ENCODE measurements around the gene PPARG.
A peak's percentile ranks its signal among the peaks of the same experiment; 100 is the strongest.

Gene PPARG

DNA sequence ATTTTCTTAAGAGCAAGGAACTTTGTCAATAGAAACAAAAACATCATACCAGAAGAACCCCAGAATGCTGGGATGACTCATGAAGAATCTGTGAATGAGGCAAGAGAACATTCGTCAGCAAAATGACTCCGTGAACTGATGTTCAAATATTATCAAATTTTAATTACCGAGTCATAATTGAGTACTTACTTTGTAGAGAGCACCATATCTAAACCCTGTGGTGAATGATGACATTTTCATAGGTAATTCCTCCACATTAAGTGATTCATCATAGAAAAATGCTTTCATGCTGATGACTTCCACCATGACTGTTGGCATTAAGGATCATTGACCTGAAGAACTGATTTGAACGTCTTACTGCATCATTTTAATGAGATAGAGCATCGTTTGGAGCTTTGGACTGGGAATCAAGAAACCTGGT is 56.3 kb downstream of the PPARG start:
- no peak for DNase-seq (ENCODE audit: low spot score)

DNA sequence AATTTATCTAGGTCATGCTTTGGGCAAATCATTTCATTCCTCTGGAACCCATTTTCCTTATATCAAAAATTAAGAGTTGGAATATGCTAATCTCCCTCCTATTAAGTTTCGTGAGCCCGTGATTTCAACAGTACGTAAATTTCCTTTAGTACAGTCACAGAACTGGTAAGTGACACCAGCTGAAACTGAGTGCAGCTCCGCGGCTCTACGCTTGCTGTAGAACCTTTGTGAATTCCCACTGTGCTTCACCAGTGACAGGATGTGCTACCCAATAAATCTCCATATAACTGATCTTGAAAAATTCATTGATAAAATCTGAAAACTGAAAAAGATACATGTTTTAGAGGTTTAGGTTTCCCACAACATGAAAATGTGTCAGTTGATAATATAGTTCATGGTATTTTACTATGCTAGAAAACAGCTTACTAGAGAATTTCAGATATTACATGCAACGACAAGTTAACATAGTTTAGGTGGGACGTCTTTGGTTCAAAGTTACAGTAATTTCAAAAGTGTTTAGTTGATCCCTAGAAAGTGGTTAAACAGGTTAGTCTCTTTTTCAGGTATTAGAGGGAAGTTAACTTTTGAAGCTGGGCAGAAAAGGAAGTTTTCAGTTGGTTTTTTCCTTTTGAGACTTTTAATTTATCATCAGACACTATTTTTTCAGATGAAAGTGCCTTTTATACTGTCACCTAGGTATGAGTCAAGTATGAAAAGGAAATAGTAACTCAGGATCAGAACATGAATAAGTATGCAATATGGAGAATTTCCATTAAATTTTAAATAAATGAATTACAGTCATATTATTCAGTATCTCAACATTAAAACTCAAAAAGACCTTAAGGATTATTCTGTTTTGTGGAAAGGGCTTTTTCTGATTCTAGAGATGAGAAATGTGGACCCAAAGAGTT is 57.0 kb downstream of the PPARG start:
- DNase-seq (ENCODE audit: low spot score): no peak

DNA sequence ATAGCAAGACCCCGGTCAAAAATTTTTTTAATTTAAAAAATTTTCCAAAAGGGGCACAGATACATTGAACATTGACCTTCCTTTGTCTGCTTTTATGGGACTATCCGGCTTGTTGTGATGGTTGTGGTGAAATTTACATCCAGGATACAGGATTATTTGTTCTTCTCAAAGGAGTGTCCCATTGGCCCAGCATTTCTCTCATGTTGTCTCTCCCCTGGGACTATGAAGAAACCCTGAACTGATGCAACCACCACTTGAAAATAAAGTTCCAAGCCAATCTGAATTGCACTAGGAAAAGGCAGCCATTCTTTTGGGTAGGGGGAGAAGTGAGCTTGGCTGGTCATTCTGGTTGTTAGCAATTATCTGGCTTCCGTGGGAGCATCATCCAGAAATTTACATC is 58.4 kb downstream of the PPARG start:
- DNase-seq (ENCODE audit: low spot score): no peak

DNA sequence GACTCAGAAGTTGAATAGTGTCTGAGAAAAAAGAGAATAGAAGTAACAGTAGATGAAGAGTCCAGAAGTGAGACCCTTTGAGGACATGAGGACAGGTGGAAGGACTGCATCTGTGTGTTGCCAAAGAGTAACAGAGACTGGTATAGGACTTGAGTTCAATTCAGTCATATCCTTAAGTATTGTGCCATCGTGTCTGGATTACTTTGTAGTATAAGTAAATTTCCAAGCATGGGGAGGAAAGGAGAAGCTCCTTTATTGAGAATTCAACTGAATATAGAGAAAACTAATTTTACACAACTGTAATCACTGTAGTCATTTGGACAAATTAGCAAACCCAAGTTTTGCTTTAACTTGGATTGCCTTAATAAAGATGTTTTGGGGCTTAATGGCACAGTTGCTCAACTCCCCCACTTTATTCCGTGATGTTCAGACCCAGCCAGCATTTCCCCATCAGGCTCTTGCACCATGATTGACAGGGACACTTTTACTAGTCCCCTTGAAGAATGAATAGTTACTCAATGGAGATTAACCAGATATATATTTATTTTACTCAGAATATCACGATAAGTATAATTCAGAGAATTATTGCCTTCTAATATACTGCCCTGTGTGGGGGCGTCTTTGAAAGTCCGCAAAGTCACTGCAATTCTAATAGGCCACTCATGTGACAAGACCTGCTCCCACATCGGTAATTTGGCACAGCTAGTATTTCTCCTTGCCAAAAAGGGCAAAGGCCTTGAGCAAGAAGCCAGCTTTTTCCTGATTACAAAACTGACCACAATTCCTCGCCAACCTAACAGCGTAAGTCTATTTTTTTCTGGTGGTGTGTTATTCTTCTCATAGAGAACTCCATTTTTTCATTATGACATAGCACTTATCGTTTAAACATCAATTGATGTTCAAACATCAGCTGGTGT is 61.3 kb downstream of the PPARG start:
- DNase-seq (ENCODE audit: low spot score): peak; percentile 5

DNA sequence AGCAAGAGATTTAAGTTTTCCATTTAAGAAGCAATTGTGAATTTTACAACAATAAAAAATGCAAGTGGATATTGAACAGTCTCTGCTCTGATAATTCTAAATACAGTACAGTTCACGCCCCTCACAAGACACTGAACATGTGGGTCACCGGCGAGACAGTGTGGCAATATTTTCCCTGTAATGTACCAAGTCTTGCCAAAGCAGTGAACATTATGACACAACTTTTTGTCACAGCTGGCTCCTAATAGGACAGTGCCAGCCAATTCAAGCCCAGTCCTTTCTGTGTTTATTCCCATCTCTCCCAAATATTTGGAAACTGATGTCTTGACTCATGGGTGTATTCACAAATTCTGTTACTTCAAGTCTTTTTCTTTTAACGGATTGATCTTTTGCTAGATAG is 62.3 kb downstream of the PPARG start:
- no peak for DNase-seq (ENCODE audit: low spot score)

DNA sequence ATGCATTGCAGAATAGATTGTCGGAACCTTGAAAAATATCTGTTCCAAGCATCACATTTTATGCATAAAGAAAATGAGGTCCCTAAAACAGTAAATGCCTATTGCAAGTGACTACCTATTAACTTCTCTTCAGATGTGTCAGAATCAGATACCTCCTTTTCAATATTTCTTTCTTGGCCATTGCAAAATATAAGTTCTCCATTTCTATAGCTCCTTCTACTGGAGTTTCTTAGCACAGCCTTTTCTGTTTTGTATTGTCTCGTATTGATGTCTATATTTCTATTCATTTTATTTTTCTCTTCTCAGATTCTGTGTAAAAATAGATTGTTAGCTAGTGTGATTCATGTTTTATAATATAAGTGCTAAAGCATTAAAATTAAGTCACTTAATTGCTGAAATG is 63.4 kb downstream of the PPARG start:
- no peak for DNase-seq (ENCODE audit: low spot score)

DNA sequence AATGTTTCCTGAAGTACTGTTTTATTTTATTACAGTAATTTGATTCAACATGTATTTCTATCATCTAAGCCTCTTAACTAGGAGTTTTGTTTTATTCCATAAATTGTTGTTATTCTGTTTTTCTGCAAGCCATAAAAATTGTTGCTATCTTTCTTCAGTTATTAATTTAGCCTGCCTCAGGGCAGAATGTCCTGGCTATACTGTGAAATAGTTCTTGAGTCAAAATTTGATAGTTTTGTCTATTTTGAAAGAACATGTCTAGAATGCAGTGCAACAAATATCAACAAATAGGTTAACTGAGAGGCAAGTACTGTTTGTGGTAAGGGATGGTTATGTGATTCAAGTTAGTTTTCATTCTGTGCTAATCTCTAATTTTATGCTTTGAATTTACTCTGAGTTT is 63.9 kb downstream of the PPARG start:
- no peak for DNase-seq (ENCODE audit: low spot score)

DNA sequence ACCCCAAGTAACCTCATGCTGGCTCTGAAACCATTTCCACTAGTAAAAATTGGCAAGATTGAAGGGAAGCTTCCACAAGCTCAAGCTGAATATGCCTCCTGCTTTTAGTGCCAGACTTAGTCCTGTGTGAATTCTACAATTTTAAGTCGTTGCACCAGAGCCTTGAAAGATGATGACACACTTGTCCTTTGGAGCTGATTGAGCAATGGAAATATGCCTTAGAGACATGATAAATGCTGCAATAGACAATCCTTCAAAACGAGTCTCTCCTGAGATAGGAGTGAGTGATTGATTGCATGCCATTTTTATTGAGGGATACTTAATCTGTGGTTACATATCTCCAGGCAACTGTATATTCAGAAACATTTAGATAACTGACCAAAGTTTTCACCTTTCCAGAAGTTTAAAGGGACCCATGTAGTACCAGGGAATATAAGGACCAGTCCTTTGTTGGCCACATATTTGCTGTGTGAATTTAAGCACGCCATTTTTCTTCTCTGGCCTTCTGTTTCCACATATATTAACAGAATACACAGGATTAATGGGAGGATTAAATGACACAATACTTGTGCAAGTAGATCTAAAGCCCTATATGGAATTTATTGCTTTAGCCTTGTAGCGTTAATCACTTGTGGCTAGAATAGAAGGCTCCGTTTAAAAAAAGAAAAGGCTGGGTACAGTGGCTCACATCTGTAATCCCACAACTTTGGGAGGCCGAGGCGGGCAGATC is 65.1 kb downstream of the PPARG start:
- DNase-seq (ENCODE audit: low spot score): no peak

DNA sequence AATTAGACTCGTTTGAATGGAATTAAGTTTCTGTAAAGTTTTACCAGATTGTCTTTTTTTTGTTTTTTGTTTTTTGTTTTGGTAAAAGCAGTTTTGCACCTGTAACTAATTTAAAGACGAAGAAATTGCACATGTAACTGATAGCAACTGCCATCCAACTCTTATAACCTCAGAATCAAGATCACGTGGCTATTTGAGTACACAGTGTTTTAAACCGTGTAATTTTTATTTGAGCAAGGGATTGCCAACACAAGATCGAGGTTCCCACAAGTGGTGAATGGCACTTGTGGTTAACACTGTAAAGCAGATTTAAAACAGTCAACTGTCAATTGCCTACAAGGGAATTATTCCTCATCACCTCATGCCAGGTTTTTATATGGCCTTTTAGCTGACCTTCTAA is 67.3 kb downstream of the PPARG start:
- DNase-seq (ENCODE audit: low spot score): no peak

DNA sequence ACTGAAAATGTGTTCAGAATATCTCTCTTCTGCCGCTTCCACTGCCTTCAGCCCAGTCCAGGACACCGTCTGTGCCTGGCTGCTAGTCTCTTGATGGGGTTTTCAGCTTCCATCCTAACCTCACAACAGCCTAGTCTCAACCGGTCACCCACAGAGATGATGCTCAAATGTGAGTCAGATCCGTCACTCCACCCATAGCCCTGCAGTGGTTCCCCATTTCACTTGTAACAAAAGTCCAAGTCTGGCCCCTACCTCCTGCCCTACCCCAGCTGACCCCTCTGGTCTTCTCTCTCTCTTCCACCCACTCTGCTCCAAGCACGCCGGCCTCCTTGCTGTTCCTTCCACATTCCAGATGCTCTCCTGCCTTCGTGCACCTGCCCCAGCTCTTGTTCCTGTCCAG is 68.1 kb downstream of the PPARG start:
- DNase-seq (ENCODE audit: low spot score): no peak

DNA sequence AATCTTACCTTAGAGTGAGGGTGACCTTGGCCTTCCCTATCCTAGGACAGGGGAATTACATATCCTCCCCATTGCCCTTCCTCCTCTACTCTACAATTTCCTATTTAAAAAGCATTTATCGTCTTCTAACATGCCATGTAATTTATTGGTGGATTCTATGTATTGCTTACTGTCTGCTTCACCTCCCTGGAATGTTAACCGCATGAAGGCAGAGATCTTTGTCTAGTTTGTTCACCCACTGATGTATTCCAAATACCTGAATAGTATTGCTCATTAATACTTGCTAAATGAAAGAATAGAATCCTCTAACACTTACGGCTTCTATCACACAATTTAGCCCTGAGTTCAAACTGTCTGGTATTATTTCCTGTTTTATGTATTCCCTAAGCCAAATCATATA is 68.6 kb downstream of the PPARG start:
- DNase-seq (ENCODE audit: low spot score): no peak

DNA sequence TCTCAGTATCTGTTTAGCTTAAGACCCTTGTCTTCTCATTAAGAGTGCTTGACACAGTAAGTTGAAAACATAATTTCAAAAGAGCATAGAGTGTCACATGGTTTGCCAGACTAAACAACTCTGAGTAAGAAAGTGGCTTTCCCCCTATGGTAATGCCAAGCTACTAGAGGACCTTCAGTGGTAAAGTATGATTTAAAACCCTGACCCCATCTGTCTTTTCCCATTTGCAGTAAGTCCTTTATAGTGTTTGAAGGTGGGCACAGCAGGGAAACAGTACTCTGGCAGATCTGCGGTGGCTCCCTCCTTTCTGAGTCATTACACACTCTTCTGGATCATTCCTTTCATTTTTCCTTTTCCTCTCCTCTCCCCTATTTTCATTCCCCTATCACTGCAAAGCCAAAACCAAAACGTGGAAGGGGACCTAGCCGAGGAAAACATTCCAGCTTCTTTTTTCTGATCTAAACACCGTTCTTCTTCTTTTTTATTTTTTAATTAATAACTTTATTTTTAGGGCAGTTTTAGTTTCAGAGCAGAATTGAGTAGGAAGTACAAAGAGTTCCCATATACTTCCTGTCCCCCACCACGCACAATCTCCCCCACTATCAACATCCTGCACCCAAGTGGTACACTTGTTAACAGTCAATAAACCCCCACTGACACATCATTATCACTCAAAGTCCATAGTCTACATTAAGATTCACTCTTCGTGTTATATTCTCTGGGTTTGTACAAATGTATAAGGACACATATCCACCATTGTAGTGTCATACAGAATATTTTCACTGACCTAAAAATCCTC is 74.7 kb downstream of the PPARG start:
- no peak for DNase-seq (ENCODE audit: low spot score)

DNA sequence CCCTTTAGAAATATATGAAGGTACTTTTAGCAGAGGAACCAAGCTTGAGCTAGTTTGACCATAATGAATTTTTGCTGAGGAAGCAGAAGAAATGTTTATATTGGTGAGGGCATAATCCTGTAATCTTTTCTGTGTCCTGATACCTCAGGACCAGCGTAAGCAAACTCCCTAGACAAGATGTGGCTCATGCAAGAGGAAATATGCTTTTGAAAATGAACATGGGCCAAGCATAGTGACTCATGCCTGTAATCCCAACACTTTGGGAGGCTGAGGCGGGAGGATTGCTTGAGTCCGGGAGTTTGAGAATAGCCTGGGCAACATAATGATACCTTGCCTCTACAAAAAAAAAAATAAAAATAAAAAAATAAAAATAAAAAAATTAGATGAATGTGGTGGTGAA is 78.5 kb downstream of the PPARG start:
- DNase-seq (ENCODE audit: low spot score): no peak

DNA sequence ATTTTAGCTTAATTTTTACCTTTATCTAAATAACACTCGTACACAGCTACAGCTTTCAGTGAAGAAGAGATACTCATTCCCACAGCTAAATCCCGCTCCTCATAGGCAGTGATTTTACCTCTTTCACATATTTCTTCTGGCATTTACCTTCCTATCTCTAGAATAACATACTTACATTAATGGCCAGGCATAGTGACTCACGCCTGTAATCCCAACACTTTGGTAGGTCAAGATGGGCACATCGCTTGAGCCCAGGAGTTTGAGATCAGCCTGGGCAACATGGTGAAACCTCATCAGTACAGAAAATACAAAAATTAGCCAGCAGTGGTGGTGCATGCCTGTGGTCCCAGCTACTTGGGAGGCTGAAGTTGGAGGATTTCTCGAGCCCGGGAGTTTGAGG is 80.2 kb downstream of the PPARG start:
- DNase-seq (ENCODE audit: low spot score): no peak

DNA sequence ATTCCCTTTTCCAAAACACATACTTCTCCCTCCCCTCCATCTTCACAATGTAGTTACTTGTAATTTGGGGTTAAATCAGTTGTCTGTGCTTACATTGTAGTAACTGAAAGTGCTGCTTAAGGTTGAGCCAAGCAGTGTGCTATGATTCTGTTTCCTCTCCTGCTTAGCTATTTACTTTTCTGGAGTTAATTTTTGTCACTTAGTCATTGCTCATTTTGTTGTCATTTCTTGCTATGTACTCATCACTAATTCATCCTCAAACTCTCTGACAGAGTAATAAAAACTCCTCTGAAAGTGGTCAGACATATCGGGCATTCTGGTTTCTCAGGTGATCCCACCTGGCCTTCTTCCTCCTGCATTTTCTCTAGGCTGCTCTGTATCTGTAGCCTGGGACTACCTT is 80.7 kb downstream of the PPARG start:
- no peak for DNase-seq (ENCODE audit: low spot score)

DNA sequence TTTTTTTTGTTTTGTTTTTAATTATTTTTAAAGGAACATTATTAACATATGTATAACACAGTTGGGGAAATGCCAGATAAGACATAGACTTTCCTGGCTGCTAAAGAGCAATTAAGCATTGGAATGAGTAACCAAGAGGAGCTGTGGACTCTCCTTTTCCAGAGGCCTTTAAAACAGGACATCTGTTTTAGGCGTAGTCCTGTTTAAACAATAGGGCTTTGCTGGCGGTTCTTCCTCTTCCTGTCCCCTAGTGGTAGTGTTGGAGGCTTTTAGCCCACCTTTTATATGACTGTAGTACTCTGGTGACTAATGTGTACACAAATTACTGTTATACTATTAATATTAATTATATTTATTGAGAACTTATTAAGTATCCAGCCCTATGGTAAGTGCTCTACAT is 81.9 kb downstream of the PPARG start:
- DNase-seq (ENCODE audit: low spot score): no peak

DNA sequence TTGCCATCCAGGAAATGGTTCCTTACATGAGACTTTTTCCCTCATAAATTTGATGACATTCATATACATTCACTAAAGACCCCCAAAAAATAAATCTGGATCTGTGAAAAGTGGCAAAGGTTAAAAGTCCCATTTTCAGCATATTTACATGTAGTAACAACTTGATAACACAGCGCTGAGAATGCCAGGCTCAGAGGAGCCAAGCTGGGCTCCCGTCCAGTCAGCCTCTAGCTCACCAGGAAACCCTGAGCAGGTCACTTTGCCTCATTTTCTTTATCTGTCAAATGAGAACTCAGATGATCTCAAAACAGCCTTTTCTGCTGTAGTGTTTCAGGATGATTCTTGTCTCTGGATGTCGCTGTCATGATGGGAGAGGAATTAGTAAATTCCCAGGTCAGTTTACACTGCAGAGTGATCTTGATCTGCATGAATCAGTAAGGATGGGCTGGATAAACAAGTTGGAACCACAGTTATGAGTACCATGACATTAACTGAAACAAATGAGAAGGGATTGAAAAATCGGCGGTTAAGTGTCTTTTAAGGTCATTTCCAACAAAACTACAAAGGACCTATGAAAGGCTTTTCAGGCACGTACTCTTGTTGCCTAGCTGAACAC is 82.8 kb downstream of the PPARG start:
- DNase-seq (ENCODE audit: low spot score): peak; percentile 40

DNA sequence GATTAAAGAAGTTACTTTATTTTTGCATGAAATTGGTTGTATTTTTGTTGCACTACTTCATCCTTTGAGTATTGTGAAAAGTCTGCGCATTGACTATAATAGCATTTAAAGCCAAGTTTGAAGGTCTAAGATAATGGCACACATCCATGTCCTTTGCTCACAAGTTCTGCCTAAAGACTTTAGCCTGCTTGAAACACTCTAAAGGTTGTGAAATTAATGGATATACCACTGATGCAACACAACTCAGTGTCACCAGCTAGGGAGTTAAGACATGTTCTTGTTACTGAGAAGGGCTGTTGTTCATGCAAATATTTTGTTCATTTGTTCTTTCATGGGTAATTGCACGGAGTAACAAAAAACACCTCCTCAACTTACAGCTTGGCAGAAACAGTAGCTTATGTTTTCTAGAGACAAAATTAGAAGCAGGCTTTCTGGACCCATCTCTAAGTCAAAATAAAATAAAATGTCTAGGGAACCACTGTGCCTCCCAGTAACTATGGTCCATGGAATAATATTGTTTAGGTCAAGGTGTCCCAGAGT is 83.9 kb downstream of the PPARG start:
- DNase-seq (ENCODE audit: low spot score): no peak

DNA sequence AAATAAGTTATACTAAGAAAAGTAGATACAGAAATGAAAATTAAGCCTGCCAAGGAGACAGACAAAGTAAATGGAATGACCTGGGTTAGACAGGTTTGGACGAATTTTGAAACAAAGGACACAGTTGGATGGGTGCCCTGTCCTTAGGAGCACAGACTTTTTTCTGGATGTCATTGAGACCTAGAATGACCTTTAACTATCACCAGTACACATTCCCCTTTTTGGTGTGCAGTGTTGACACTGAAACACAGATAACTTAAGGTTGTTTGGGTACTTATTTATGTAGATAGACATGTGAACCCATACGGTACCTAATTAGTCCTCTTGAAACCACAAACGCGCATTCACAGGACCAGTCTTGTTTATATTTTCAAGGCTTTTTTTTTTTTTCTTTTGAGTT is 86.7 kb downstream of the PPARG start:
- no peak for DNase-seq (ENCODE audit: low spot score)

DNA sequence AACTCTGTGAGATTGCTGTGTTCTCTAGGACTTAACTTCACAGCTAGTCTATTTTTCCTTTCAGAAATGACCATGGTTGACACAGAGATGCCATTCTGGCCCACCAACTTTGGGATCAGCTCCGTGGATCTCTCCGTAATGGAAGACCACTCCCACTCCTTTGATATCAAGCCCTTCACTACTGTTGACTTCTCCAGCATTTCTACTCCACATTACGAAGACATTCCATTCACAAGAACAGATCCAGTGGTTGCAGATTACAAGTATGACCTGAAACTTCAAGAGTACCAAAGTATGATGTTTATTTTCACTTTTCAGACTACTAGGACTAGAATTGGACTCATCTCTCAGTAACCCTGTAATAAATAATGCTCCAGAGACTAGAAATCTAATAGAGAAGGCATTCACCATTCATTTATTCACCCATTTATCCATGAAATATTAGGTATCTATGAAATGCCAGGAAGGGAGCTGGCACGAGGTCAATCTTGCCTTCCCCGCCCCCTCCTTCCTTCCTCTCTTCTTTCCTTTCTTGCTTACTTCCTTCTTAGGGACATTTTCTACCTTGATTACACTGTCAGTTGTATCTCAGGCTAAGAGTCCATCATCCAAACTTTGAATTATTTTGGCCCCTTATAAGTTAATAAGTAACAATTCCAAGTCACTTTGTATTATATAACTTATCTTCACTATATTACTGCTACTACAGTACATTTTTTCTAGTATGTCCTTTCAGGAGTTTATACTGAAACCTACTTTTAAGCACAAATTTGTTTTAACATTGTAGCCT is 91.0 kb downstream of the PPARG start:
- DNase-seq (ENCODE audit: low spot score): no peak

Measured in cerebellar cortex (tissue), 1 donor.